HG02938 (cell line): Measurements from ENCODE around the gene SMIM11.
A peak's percentile ranks its signal among the peaks of the same experiment; 100 is the strongest.
"Not testable (repeated sequence)": the region's sequence is repeated elsewhere in the genome, so short reads cannot be mapped to it uniquely, and the experiment has no call there.

ENCODE experiments used
- ATAC-seq: cut with Tn5 transposase; IDR thresholded peaks from one replicate; pipeline ENCODE4 v1.9.1; 2021; ENCODE audit warnings: mild to moderate bottlenecking, moderate library complexity; ENCODE audit not compliant: unreplicated experiment

SMIM11 gene

DNA sequence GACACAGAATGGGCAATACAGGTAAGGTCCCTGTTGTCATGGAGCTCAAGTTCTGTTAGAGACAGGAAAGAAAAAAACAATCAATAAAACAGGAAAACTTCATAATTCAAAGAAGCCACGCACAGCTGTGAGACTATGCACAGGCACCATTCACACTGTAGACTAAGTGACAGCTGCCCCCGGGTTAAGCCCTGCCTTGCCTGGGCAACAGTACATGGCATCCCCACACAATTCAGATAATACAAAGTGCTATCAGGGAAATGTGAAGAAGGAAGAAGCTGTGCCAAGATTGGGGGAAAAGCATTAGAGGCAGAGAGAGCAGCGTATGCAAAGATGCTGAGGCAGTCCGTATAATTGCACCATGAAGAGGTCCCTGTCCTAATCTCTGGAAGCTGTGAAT lies 20.5 kb upstream of the SMIM11 start:
- no peak for ATAC-seq

- ATAC-seq, result no peak
Observed at GRCh38 chr21:34355570-34355969, 19.7 kb upstream of the SMIM11 start.

DNA sequence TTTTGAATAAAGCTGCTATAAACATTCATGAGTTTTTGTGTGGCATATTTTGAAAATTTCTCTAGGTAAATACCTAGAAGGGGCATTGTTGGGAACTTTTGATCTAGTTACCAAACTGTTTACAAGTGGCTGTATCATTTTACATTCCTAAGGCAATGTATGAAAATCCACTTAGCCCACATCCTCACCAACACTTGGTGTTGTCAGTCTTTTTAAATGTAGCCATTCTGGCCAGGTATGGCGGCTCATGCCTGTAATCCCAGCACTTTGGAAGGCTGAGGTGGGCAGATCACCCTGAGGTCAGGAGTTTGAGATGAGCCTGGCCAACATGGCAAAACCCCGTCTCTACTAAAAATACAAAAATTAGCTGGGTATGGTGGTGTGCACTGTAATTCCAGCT lies 17.4 kb upstream of the SMIM11 start:
- no peak for ATAC-seq

DNA sequence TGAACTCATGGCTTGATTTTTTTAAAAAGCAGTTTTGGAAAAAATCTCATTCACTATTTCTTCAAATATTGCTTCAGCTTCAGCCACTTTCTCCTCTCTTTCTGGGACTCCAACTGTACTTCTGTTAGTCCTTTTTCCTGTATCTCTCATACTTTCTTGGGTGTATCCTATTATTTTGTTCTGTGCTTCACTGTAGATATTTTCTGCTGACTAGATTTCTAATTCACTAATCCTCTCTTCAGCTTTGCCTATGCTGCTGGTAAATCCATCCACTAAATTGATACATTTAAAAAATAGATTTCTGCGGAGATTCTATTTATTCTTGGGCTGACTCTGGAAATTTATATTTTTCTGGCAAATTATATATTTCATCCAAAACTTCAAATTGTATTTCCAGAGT lies 16.4 kb upstream of the SMIM11 start:
- no peak for ATAC-seq

DNA sequence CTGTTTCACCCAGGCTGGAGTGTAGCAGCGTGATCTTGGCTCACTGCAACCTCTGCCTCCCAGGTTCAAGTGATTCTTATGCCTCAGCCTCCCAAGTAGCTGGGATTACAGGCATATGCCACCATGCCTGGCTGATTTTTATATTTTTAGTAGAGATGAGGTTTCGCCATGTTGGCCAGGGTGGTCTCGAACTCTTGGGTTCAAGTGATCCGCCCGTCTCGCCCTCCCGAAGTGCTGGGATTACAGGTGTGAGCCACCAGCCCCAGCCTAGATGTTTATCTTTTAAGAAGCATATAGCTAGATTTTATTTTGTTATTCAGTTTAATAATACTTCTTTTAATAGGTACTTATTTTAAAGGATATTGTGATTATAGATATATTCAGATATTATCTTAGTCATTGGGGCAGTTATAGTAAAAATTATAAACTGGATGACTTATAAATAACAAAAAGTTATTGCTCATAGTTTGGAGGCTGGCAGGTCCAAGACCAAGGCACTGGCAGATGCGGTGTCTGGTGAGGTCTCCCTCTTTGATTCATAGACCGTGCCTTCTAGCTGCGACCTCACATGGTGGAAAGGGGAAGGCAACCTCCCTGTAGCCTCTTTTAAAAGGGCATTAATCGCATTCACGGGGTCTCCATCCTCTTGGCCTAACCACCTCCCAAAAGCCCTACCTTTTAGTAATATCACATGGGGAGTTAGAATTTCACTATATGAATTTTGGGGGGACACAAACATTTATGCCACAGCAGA lies 14.6 kb upstream of the SMIM11 start:
- no peak for ATAC-seq

- ATAC-seq, result no peak
Observed at GRCh38 chr21:34362136-34362444, 13.2 kb upstream of the SMIM11 start.

- ATAC-seq, result no peak
Observed at GRCh38 chr21:34362670-34363069, 12.6 kb upstream of the SMIM11 start.

- no peak for ATAC-seq
Observed at GRCh38 chr21:34363733-34364132, 11.6 kb upstream of the SMIM11 start, which contains the start of gene KCNE2. Gene KCNE2 (plus strand): TSS chr21:34364006. CDS start chr21:34370479, 6,473 bp downstream.

DNA sequence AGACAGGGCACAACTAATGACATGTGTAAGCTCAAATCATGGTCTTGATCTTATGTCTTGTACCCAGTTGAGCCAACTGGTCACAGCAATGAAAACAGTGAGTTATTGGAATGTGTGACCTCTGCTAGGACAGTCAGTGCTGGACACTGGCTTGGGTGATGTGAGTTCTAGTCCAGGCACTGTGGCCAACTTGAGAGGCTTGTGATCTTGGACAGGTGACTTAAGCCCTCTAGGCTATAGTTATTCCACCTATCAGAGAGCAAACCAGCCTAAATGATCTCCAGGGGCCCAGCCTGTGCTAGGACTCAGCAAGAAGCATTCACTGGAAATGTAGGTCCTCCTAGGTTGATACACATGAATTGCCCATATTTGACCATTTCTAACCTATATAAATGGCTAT lies 10.4 kb upstream of the SMIM11 start:
- ATAC-seq, result no peak

- ATAC-seq, result no peak
Observed at GRCh38 chr21:34365809-34366208, 9.5 kb upstream of the SMIM11 start.

GRCh38 chr21:34367320-34367935 lies 7.9 kb upstream of the SMIM11 start:
- ATAC-seq, result no peak

- no peak for ATAC-seq
Observed at GRCh38 chr21:34369741-34370140, 5.6 kb upstream of the SMIM11 start.

DNA sequence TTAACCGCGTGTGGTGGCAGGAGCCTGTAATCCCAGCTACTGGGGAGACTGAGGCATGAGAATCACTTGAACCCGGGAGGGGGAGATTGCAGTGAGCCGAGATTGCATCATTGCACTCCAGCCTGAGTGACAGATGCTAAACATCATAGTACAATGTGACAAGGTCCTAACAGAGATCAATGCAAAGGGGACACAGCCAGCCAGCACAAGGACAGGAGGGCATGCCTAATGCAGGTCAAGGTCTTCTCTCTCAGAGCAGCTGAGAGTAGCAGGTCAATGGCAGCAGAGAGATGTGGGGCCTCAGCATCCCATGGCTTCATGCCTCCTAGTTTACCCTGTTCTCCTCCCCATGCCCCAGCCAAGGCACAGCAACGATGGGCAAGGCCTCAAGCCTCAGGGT lies 3.0 kb upstream of the SMIM11 start:
- no peak for ATAC-seq

- ATAC-seq, result not testable (repeated sequence)
Observed at GRCh38 chr21:34374462-34374861, 845 bp upstream of the SMIM11 start.

- peak; percentile 43 for ATAC-seq
Observed at GRCh38 chr21:34375619-34375972, 289 bp downstream of the SMIM11 start.

GRCh38 chr21:34383138-34383537 lies 7.8 kb downstream of the SMIM11 start:
- ATAC-seq, result not testable (repeated sequence)

- ATAC-seq, result peak; percentile 91
Observed at GRCh38 chr21:34383724-34384415, 8.6 kb downstream of the SMIM11 start.

DNA sequence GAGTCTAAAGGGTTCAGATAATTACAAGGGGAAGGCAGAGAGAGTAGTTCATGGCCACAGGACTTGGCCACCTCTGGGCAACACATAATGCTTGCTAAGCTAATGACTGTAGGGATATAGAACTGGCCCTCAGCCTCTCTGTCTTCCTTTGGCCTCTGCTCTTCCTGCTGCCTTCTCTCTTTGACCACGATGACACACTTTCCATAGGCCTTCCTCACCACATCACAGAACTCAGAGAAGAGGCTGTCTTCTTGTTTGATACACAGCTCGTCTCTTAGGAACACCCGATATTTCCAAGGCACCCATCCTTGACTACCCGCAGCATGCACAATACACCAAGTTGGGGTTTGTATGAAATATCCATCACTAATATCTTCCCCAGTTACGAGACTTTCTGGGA lies 25.2 kb downstream of the SMIM11 start:
- ATAC-seq, result not testable (repeated sequence)

GRCh38 chr21:34404742-34405141 lies 29.4 kb downstream of the SMIM11 start:
- not testable (repeated sequence) for ATAC-seq

GRCh38 chr21:34405686-34406085 lies 30.4 kb downstream of the SMIM11 start:
- ATAC-seq, result not testable (repeated sequence)

DNA sequence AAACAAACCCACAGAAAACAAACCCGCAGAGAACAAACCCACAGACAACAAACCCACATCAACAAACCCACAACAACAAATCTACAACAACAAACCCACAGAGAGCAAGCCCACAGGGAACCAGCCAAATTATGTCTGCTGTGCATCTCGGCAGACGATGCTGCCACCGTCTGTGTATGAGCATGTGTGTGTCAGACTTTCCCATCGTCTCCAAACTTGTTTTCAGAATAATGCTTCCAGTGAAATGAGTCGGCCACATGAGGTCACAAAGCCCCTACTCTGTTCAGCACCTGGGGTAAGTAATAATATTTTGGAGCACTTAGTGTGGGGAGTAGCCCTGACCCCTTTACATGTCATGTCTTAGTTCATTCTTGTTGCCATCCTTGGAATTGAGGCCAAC lies 30.8 kb downstream of the SMIM11 start:
- not testable (repeated sequence) for ATAC-seq

GRCh38 chr21:34406676-34407075 lies 31.4 kb downstream of the SMIM11 start:
- ATAC-seq, result not testable (repeated sequence)
